Adipose tissue (tissue), 3 donors: ENCODE results near the gene CSTF2T. TPM values are rescaled to one million over a fixed set of nuclear protein-coding genes. Genes with fewer than 3 reads are reported as not detected.

ENCODE experiments used
- H3K27ac ChIP-seq: one replicate; pipeline ENCODE4 v1.5.1; 2013; ENCODE audit warnings: low read depth, low read length
- WGBS, 3 donors: extraction: QIAGEN DNeasy Blood & Tissue Kit; methylation state at CpG; one replicate each; pipeline ENCODE4 v1.1.7; 2013; 5-methylcytosine and 5-hydroxymethylcytosine counted together
- polyA plus RNA-seq, 3 donors: library from polyadenylated mRNA; stranded (reverse); fragments of 200-250 nt; gene quantifications; one replicate each; pipeline ENCODE4 v1.2.3, GENCODE V29; 2013
- donor health status: healthy with polysubstance abuse.
- donor health status: Bipolar disorder and iron deficiency.
- donor health status: healthy.

Gene CSTF2T
- polyA plus RNA-seq, 3 donors = 6.6 to 19.6 (median 12.1) TPM

GRCh38 chr10:51659344-51659743 lies 40.1 kb downstream of the CSTF2T start:
- no peak overlapping the region for H3K27ac ChIP-seq
- WGBS, 3 donors = 63 to 83% (median 82%) methylated on average over 1 of the region's 1 CpG

- 55 to 79% (median 70%) methylated on average over 2 of the region's 2 CpGs for WGBS, 3 donors
Observed at GRCh38 chr10:51658000-51658399, 41.4 kb downstream of the CSTF2T start.

GRCh38 chr10:51656503-51656902 lies 42.9 kb downstream of the CSTF2T start:
- H3K27ac ChIP-seq = no peak overlapping the region
- WGBS, 3 donors = 84 to 94% (median 87%) methylated on average over 3 of the region's 3 CpGs

More at GRCh38 chr10:51658000-51658399, 41.4 kb downstream of the CSTF2T start:
- H3K27ac ChIP-seq = no peak overlapping the region

GRCh38 chr10:51654918-51655317 lies 44.5 kb downstream of the CSTF2T start:
- WGBS, 3 donors = 62 to 86% (median 70%) methylated on average over 1 of the region's 1 CpG
- no peak overlapping the region for H3K27ac ChIP-seq

- H3K27ac ChIP-seq = no peak overlapping the region
Observed at GRCh38 chr10:51653025-51653424, 46.4 kb downstream of the CSTF2T start.

GRCh38 chr10:51651063-51651462 lies 48.3 kb downstream of the CSTF2T start:
- WGBS, 3 donors = 80 to 96% (median 87%) methylated on average over 1 of the region's 1 CpG
- no peak overlapping the region for H3K27ac ChIP-seq

GRCh38 chr10:51649064-51649463 lies 50.3 kb downstream of the CSTF2T start:
- WGBS, 3 donors = 94 to 99% (median 97%) methylated on average over 3 of the region's 3 CpGs
- no peak overlapping the region for H3K27ac ChIP-seq
